Naive thymus-derived CD8-positive, alpha-beta T cell (primary cell): Measurements from ENCODE around the gene MAN2A2. TPM values are rescaled to one million over a fixed set of nuclear protein-coding genes. Genes with fewer than 3 reads are reported as not detected.

Experiments
- ATAC-seq, 2 donors: fragments of 150-1000 bp; cut with Tn5 transposase in 1 of 2; sonication (Bioruptor Pico), chemical (Tn5 transposase) in 1 of 2; 1 replicate in 1 of 2; 2 replicates in 1 of 2; pipeline ENCODE4 v1.10.0; 2021; ENCODE audit warnings: mild to moderate bottlenecking in 2 of 2, moderate library complexity in 2 of 2
- POLR2A ChIA-PET: fragments of 350-600 bp; sonication (Branson Sonifier 250); formaldehyde crosslinking; loops from one replicate; lab custom pipeline; 2021; ENCODE audit warnings: antibody characterized with exemption; lab: Charles Lee
- DNase-seq, 10 donors: peaks; one replicate each; pipeline versions ENCODE4 v3.0.0 to v3.0.0-alpha.2; 2020 to 2022
- H3K27ac Mint-ChIP-seq, 10 donors: one replicate each; pipeline ENCODE4 v1.8.0; 2020 to 2022; ENCODE audit warnings: mild to moderate bottlenecking in 10 of 10, mixed read lengths in 10 of 10, moderate library complexity in 4 of 10, inconsistent platforms in 1 of 10
- H3K27me3 Mint-ChIP-seq, 5 donors: one replicate each; pipeline ENCODE4 v1.8.0; 2021 to 2022; ENCODE audit warnings: mixed read lengths in 5 of 5
- H3K36me3 Mint-ChIP-seq, 3 donors: one replicate each; pipeline ENCODE4 v1.8.0; 2020 to 2022; ENCODE audit warnings: mixed read lengths in 3 of 3, mild to moderate bottlenecking in 2 of 3, inconsistent platforms in 1 of 3
- H3K4me1 Mint-ChIP-seq, 4 donors: one replicate each; pipeline ENCODE4 v1.8.0; 2021 to 2022; ENCODE audit warnings: mixed read lengths in 4 of 4
- H3K4me3 Mint-ChIP-seq, 10 donors: one replicate each; pipeline ENCODE4 v1.8.0; 2020 to 2022; ENCODE audit warnings: mild to moderate bottlenecking in 10 of 10, mixed read lengths in 10 of 10, moderate library complexity in 6 of 10, inconsistent platforms in 1 of 10
- H3K9me3 Mint-ChIP-seq, 9 donors: one replicate each; pipeline ENCODE4 v1.8.0; 2020 to 2022; ENCODE audit warnings: mixed read lengths in 9 of 9, mild to moderate bottlenecking in 3 of 9, inconsistent platforms in 1 of 9, moderate library complexity in 1 of 9
- polyA plus RNA-seq, 3 donors: library from polyadenylated mRNA; unstranded; fragments of 300-500 nt; fragmentation: Illumina TruSeq; gene quantifications; one replicate each; pipeline ENCODE4 v1.2.3, GENCODE V29; 2021
- total RNA-seq, 8 experiments: library from RNA in 2 of 8; stranded (reverse) in 2 of 8; gene quantifications; one replicate each; pipeline ENCODE4 v1.2.3 and lab custom pipeline; 2021 to 2026

MAN2A2 gene
- total and polyA plus RNA-seq, 5 experiments from 2014 or later: 3.1 to 139 (median 8.6) TPM

DNA sequence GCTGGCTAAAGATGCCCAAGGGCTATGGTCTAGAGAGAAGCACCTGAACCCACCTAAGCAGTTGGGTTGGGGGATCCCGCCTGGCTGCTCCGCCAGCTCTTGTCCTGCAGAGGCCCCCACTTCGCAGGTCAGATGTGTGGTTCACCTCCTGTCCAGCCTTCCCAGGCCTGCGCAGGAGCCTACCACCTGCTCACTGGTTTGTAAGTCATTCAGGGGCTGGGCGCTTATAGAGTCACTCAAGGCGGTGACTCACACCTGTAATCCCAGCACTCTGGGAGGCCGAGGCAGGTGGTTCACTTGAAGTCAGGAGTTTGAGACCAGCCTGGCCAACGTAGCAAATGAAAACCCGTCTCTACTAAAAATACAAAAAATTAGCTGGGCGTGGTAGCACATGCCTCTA, 38.6 kb upstream of the MAN2A2 start:
- peaks cover 5 to 33% (median 11%) of the 10 kb centered on the region in 4 donors for H3K4me1 Mint-ChIP-seq
- H3K27ac Mint-ChIP-seq: no peak overlapping the region
- ATAC-seq (no peak), DNase-seq (no peak)
- H3K36me3 Mint-ChIP-seq: no peaks in the 10 kb centered on the region
- POLR2A ChIA-PET: interaction anchor here (0.7 to 1.4 kb wide), 2 partner anchors 48 to 69 kb away, joined by 3 read pairs; no protein-coding TSS in a partner anchor
- no peak overlapping the region for H3K4me3 Mint-ChIP-seq
- no peaks in the 10 kb centered on the region for H3K27me3 Mint-ChIP-seq
- H3K9me3 Mint-ChIP-seq: no peaks in the 10 kb centered on the region

DNA sequence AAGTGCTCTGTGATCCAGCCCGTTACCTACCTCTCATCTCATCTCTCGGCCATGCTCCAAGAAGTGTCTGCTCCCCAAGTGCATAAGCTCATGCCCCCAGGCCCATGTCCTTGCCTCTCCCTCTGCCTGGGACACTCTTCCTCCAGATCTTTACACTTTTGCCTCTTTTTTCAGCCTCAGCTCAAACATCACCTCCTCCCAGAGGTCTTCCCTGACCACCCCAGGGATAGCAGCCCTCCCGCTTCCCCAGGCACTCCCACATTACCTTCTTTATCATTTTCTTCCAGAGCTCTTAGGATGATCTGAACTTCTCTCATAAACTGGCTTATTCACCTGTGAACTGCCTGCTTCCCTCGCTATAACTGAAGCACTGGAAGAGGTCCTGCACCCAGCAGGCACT, 37.4 kb upstream of the MAN2A2 start:
- H3K36me3 Mint-ChIP-seq: no peaks in the 10 kb centered on the region
- peaks cover 13 to 38% (median 21%) of the 10 kb centered on the region in 4 donors for H3K4me1 Mint-ChIP-seq
- H3K9me3 Mint-ChIP-seq: no peaks in the 10 kb centered on the region
- ATAC-seq: no peak
- POLR2A ChIA-PET: interaction anchor here (0.5 to 0.6 kb wide), 2 partner anchors 44 to 113 kb away, joined by 3 read pairs; no protein-coding TSS in a partner anchor
- H3K27ac Mint-ChIP-seq: peak overlapping the region in 3 of 10 donors; percentile 7 to 68 (median 36)
- no peak overlapping the region for H3K4me3 Mint-ChIP-seq
- DNase-seq: no peak
- no peaks in the 10 kb centered on the region for H3K27me3 Mint-ChIP-seq

DNA sequence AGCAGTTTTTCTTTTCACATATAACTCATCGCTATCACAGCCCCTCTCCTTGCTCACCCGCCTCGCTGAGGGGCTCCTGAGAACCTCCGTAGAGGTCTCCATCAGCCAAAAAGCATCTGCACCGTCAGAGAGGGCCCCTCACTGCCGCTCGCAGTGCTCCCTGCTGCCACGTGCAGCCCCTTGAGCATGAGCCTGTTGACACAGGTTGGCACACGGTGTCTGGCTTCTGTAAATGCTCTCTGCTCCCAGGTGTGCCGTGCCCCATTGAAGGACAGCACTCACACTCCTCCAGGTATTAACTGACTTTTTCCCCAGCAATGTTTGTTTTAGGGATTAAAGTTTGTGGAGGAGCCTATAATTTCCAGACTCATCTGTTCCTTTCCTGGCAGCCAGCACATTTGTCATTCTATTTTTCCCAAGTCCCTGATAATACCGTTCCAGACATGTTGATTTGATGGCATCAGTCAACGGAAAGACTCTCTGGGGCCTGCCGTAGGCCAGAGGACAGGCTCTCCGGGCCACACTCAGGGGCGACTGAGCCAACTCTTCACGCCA, 36.9 kb upstream of the MAN2A2 start:
- H3K36me3 Mint-ChIP-seq: no peaks in the 10 kb centered on the region
- H3K9me3 Mint-ChIP-seq: no peaks in the 10 kb centered on the region
- POLR2A ChIA-PET: interaction anchor here (0.5 kb wide), 1 partner anchor 113 kb away, joined by 3 read pairs; no protein-coding TSS in a partner anchor
- H3K4me1 Mint-ChIP-seq: peaks cover 15 to 41% (median 24%) of the 10 kb centered on the region in 4 donors
- peak overlapping the region in 4 of 10 donors; percentile 1 to 68 (median 18) for H3K27ac Mint-ChIP-seq
- no peak for DNase-seq
- H3K27me3 Mint-ChIP-seq: no peaks in the 10 kb centered on the region
- no peak for ATAC-seq
- H3K4me3 Mint-ChIP-seq: no peak overlapping the region

DNA sequence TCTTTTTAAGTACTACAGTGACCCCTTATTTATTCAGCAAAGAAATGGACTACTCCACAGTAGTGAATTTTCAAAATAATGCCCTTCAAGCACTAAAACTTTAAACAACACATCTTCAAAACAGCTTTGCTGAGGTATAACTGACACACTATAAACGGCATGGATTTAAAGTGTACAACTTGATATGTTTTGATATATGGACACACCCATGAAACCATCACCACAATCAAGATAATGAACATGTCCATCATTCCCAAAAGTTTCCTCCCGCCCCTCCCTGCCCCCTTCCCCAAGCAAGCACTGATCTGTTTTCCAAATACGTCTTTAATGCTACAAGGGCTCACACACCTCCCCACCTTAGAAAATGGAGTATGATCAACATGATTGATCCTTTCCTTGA, 36.3 kb upstream of the MAN2A2 start:
- peaks cover 15 to 41% (median 24%) of the 10 kb centered on the region in 4 donors for H3K4me1 Mint-ChIP-seq
- peak overlapping the region in 3 of 10 donors; percentile 1 to 20 (median 15) for H3K27ac Mint-ChIP-seq
- POLR2A ChIA-PET: interaction anchor here (0.5 kb wide), 1 partner anchor 35 kb away, joined by 6 read pairs; no protein-coding TSS in a partner anchor
- ATAC-seq (no peak), DNase-seq (no peak)
- no peak overlapping the region for H3K4me3 Mint-ChIP-seq
- H3K9me3 Mint-ChIP-seq: no peaks in the 10 kb centered on the region
- no peaks in the 10 kb centered on the region for H3K36me3 Mint-ChIP-seq
- no peaks in the 10 kb centered on the region for H3K27me3 Mint-ChIP-seq

DNA sequence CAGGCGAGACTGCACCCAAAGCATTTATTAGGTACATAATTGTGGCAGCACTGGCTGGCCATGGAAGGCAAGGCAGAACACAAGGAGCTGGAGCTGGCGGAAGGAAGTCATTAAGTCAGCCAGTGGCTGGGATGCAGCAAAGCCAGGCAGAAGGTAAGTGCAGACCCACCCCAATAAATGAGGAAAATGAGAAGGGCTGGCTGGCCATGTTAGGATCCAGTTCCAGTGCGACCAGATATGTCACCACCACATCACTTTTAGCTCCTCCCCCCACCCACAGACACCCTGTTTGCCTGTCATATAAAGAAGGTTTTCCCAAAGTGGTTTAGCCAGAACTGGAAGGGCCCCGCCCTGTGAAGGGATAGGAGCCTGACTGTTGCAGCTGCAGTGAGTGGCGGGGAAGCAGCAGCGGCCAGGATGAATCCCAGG, 34.8 kb upstream of the MAN2A2 start, which contains the start of gene FURIN:
FURIN (plus strand) TSS at position 328 of the 429 bp plus-strand sequence. CDS start 7,153 bp downstream, outside the sequence.
- Mint-ChIP-seq H3K36me3 (no peaks in the 10 kb centered on the region), H3K4me1 (peaks cover 18 to 49% (median 33%) of the 10 kb centered on the region in 4 donors), H3K4me3 (peak within 1 kb of the TSS in 7 of 10 donors; percentile 7 to 95 (median 73)), H3K27me3 (no peaks in the 10 kb centered on the region), H3K9me3 (no peaks in the 10 kb centered on the region), H3K27ac (peak within 1 kb of the TSS; percentile 74 to 97 (median 87))
- DNase-seq (no peak), ATAC-seq (no peak)
- POLR2A ChIA-PET: no interaction called here

DNA sequence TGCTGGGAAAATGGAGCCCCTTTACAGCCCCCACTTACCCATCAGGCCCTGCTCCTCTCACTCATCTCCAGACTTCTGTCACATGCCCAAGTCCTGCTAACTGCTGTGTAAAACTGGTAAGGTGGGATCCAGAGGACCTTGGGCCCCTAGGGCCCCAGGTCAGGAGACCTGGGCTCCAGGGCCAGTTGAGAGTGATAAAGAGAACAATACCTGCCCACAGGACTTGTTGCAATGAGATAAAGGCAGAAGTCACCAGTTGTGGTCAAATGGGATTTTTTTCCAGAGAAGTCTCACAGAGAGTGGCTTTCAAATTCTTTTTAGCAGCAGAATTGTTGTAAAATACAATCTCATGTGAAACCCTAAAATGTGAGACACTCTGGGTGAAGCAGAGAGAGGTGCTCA, 34.0 kb upstream of the MAN2A2 start:
- H3K4me3 Mint-ChIP-seq: peak overlapping the region in 6 of 10 donors; percentile 7 to 95 (median 78)
- no peaks in the 10 kb centered on the region for H3K27me3 Mint-ChIP-seq
- ATAC-seq (no peak), DNase-seq (no peak)
- POLR2A ChIA-PET: no interaction called here
- no peaks in the 10 kb centered on the region for H3K36me3 Mint-ChIP-seq
- H3K9me3 Mint-ChIP-seq: no peaks in the 10 kb centered on the region
- peaks cover 18 to 49% (median 38%) of the 10 kb centered on the region in 4 donors for H3K4me1 Mint-ChIP-seq
- H3K27ac Mint-ChIP-seq: peak overlapping the region in 8 of 10 donors; percentile 47 to 97 (median 91)

DNA sequence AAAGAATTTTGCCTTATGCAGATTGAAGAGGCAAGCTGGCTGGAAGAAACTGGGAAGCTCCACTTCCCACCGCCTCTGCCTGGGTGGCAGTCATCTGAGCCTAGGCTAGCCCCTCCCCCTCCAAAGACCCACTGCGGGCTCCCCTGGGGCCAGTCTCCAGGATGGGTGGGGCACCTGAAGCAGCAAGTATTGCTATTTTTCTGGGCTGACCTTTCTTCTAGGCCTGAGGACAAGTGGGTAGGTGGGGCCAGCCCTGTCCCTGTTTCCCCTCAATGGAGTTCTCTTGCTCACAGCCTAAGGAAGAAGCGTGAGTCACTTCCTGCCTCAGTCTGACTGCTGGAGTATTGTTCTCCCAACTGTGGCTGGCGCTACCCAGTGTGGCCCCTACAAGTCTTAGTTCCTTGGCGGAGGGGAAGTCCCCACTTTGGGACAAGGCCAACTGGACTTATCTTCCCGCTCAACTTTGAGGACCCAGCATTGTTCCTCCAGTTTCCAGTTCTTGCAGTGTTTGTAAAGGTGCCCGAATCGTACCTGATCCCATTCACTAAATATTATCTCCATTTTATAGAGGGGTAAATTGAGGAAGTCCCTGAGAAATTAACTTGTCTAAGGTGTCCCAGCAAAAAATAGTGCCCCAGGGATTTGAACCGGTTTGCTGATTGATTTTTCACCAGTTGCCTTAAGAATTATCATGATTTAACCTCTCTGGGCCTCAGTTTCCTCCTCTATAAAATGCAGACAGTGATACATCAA, 33.3 kb upstream of the MAN2A2 start:
- peak overlapping the region; percentile 83 to 97 (median 92) for H3K27ac Mint-ChIP-seq
- H3K9me3 Mint-ChIP-seq: no peaks in the 10 kb centered on the region
- ATAC-seq (peak; percentile 15 to 24), DNase-seq (peak in 3 of 10 donors; percentile 23 to 57 (median 28))
- H3K27me3 Mint-ChIP-seq: no peaks in the 10 kb centered on the region
- peaks cover 18 to 52% (median 40%) of the 10 kb centered on the region in 4 donors for H3K4me1 Mint-ChIP-seq
- peak overlapping the region; percentile 78 to 95 (median 88) for H3K4me3 Mint-ChIP-seq
- POLR2A ChIA-PET: interaction anchor here (0.6 to 2.4 kb wide), 3 partner anchors 32 to 173 kb away, joined by 5 to 13 read pairs (median 11); partner anchors contain the start of gene BLM
- no peaks in the 10 kb centered on the region for H3K36me3 Mint-ChIP-seq

DNA sequence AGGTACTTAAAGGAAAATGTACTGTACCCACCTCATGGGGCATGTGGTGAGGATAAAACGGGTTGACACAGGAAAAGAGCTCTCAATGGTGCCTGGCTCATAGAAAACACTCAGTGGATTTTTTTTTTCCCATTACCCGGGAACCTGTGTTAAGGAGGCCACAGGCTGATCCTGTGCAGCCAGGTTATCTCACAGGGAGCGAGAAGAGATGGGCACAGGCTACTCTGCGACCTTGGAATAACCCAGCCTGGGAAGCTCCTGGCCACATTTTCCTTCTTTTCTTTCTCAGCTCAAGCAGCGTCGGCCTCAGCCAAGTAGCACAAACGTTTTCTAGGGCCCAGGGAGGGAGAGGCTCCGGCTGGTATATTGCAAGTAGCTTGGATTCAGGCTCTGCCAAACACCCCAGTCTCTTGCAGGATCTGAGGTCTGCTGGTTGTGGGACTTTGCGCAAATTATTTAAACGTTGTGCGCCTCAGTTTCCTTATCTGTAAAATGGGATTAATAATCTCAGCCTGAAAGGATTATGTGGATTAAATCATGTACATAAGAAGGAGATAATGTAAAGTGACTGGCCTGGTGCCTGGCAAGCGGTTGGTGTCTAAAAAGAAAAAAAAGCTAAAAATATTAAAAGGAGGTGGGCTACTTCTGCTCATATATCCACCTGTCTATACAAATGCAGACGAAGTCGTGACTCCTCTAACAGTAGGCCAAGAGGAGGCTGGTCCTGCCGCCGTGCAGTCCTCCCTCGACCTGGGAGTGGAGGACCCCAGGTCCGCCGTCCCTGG, 32.6 kb upstream of the MAN2A2 start:
- Mint-ChIP-seq H3K4me1 (peaks cover 18 to 56% (median 40%) of the 10 kb centered on the region in 4 donors), H3K4me3 (peak overlapping the region; percentile 78 to 95 (median 88)), H3K27ac (peak overlapping the region; percentile 90 to 97 (median 94)), H3K36me3 (no peaks in the 10 kb centered on the region), H3K9me3 (no peaks in the 10 kb centered on the region), H3K27me3 (no peaks in the 10 kb centered on the region)
- POLR2A ChIA-PET: interaction anchor here (0.5 to 2.4 kb wide), 10 partner anchors 9 to 222 kb away, joined by 3 to 13 read pairs (median 6); partner anchors contain the start of genes BLM and MAN2A2
- peak; percentile 31 to 43 for ATAC-seq
- DNase-seq: no peak

DNA sequence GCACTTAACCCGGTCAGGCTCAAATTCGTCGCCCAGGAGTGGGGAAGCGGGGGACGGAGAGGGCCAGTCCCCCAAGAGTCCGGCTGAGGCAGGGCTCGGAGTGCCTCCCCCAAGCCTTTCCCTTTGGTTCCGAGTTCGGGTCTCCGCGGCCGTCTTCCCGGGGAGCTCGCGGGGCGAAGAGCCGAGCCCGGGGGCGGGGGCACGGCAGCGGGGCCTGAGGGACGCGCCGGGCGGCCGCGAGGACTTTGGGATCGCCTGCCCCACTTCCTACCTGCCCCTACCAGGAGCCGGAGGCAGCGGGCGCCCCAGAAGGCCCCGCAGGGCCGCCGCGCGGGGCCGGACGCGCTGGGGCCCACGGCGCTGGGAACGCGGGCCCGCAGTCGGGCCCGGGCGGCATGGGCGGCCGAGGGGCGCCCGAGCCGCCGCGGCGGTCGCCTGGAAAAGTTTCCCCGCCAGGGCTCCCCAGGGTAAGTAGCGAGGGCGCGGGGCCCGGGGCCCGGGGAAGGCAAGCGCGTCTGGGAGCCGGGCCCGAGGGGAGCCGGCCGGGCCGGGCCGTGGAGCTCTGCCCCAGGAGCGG, 31.9 kb upstream of the MAN2A2 start:
- ATAC-seq: peak; percentile 65 to 66

DNA sequence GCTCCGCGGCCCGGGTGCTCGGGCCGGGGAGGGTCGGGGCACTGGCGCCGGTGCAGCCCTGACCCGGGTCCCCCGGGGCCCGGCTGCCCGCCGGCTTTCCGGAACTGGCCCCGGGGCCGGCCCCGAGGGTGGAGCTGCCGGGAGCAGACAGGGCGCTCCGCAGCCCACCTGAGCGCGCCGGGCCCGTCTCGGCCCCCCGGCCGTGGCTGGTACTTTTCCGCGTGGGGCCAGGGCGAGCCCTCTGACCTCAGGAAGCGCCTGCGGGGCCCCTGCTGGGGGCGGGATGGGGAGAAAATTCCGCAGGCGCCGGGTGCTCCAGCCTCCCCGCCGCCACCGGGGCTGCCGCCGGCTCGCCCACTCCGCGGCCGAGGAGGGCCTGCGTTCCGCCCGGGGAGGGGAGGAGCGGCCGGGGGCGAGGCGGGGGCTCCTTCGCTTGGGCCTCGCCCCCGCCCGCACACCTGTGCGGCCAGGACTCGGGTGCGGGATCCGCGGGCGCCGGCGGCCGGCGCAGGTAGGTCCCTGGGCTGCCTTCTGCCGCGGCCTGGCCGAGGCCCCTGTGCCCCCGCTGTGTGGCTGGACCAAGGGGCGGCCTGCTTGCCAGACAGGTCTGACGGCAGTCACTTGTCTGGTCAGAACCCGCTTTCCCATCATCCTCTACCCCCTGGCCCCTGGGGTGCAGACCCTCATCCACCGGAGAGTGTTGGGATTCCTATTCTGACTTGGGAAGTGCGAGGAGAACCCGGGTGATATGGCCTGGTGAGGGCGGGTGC, 31.2 kb upstream of the MAN2A2 start:
- Mint-ChIP-seq H3K27ac (peak overlapping the region; percentile 72 to 91 (median 86)), H3K9me3 (no peaks in the 10 kb centered on the region), H3K4me1 (peaks cover 18 to 56% (median 40%) of the 10 kb centered on the region in 4 donors), H3K4me3 (peak overlapping the region; percentile 73 to 92 (median 82)), H3K36me3 (peaks cover 0 to 9% (median 0%) of the 10 kb centered on the region in 3 donors), H3K27me3 (no peaks in the 10 kb centered on the region)
- ATAC-seq (peak; percentile 41 to 48), DNase-seq (peak in 2 of 10 donors; percentile 21 to 32)
- POLR2A ChIA-PET: interaction anchor here (0.6 to 2.4 kb wide), 11 partner anchors 12 to 208 kb away, joined by 3 to 13 read pairs (median 6); partner anchors contain the start of genes BLM, FES and MAN2A2

More for the DNA sequence above, 31.9 kb upstream of the MAN2A2 start:
- Mint-ChIP-seq H3K4me3 (peak overlapping the region; percentile 78 to 95 (median 88)), H3K27me3 (no peaks in the 10 kb centered on the region), H3K4me1 (peaks cover 18 to 56% (median 40%) of the 10 kb centered on the region in 4 donors), H3K9me3 (no peaks in the 10 kb centered on the region), H3K27ac (peak overlapping the region; percentile 90 to 97 (median 94)), H3K36me3 (peaks cover 0 to 2% (median 0%) of the 10 kb centered on the region in 3 donors)
- peak in 7 of 10 donors; percentile 29 to 58 (median 36) for DNase-seq
- POLR2A ChIA-PET: interaction anchor here (0.6 to 2.4 kb wide), 11 partner anchors 13 to 207 kb away, joined by 3 to 13 read pairs (median 6); partner anchors contain the start of genes BLM, FES and MAN2A2
